Measurements from ENCODE around the gene NFIB.

NFIB gene

DNA sequence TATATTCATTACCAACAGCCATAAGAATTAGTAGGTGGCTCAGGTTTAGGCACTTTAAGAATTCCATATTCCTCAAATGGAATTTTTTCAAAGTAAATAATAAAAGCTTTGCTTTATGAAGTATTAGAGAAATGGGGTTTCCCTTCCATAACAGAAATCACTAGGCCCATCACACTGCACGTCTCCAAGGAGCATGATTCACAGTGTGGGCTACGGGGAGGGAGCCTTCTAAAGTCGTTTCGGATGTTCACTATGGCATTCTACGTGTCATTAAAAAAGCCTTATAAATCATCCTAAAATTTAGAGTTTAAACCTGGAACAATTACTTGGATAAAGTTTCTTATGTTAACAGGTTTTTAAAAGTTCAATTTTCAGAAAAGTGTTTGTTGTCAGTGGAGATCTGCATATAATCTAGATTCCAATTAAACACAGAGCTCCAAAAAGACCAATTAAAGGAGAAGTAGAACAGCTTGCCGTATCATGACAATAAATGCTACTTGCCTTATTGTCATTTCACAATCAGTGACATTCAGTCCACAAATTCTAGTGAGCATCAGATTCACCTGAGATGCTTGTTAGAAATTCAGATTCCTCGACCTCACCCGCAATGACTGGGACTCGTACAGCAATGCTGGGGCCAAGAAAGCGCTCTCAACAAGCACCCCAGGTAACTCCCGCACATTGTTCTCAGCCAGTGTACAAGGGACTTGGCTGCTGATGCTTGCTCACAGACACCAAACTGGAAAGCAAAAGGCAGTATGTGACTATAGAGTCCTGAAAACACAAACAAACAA is 115.7 kb downstream of the NFIB start:
- H3K27ac ChIP-seq = peak overlapping the region; percentile 51
- TF ChIP-seq, protein P1, sequence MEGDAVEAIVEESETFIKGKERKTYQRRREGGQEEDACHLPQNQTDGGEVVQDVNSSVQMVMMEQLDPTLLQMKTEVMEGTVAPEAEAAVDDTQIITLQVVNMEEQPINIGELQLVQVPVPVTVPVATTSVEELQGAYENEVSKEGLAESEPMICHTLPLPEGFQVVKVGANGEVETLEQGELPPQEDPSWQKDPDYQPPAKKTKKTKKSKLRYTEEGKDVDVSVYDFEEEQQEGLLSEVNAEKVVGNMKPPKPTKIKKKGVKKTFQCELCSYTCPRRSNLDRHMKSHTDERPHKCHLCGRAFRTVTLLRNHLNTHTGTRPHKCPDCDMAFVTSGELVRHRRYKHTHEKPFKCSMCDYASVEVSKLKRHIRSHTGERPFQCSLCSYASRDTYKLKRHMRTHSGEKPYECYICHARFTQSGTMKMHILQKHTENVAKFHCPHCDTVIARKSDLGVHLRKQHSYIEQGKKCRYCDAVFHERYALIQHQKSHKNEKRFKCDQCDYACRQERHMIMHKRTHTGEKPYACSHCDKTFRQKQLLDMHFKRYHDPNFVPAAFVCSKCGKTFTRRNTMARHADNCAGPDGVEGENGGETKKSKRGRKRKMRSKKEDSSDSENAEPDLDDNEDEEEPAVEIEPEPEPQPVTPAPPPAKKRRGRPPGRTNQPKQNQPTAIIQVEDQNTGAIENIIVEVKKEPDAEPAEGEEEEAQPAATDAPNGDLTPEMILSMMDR (IDR thresholded peaks at IDR 0.05) = no peak
- TF ChIP-seq ZFX (IDR thresholded peaks at IDR 0.05; ENCODE audit: borderline replicate concordance) = no peak

DNA sequence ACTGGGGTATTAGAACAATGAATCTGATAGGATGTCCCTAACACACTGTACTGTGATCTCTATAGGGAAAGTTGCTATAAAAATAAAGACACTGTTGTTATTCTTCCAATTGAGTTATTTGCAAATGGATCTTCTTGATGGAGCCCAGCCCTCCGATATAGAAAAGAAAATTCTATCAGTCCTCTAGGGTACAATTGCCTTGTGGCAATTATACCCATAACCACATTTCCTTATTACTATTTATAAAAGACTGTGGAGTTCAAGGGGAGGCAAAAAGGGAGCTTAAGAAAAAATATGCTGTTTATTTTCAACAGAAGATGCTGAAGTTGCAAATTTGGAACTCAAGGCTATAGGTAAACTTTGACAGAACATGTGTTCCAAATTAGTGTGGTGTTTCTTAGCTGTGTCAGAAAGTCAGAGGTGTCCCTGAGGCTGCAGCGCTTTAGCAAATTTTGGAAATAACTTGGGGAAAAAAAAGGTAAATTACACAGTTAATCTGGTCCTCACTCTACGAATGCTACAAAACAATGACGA is 116.5 kb downstream of the NFIB start:
- TF ChIP-seq, protein P1 (IDR thresholded peaks at IDR 0.05) = no peak
- TF ChIP-seq ZFX (IDR thresholded peaks at IDR 0.05; ENCODE audit: borderline replicate concordance) = no peak
- H3K27ac ChIP-seq = no peak overlapping the region

DNA sequence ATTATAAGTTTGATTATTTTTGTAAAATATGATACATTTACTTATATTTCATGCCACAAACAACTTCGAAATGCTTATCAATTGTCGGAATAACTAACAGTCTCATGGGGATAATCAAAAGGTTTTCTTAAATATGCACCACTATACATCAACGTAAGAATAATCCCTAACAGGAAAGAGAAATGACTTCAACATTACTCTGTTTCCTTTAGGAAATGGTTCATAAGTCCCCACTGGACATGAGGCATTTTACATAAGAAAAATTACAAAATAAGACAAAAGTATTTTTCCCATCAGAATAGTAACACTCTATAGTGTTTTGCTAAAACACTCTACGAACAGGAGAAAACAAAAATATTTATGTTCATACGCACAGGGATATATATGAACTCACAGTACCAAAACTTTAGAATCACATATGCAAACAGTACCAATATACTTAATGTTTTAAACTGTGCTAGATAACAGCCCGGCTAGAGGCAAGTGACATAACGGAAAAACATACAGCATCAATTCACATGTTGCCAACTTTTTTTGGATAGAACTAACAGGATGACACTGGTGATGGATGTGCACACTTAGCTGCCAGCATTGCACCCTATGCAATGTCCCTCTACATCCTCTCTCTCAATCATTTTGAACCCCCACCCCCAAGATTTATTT is 120.5 kb downstream of the NFIB start:
- no peak overlapping the region for H3K27ac ChIP-seq
- TF ChIP-seq, protein P1 (IDR thresholded peaks at IDR 0.05) = no peak
- no peak for TF ChIP-seq ZFX (IDR thresholded peaks at IDR 0.05; ENCODE audit: borderline replicate concordance)

DNA sequence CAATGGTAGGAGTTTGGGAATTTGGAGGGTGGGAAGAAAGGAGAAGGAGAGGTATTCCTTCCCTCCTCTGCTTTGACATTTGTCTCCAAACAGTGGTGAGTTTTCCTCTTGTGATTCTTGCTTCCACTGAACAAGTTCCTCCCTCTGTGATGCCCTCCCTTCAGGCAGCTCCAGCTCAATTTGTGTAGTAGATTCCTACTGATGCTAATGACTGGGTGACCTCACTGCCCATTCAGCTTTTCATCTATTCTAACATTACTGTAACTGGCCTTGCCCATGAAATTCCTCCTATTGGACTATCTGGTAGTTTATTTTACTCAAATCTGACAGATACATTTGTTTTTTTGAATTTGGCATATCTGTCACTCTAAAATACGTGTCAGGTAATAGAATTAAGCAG is 121.4 kb downstream of the NFIB start:
- TF ChIP-seq ZFX (IDR thresholded peaks at IDR 0.05; ENCODE audit: borderline replicate concordance) = no peak
- TF ChIP-seq, protein P1 (IDR thresholded peaks at IDR 0.05) = no peak
- no peak overlapping the region for H3K27ac ChIP-seq

DNA sequence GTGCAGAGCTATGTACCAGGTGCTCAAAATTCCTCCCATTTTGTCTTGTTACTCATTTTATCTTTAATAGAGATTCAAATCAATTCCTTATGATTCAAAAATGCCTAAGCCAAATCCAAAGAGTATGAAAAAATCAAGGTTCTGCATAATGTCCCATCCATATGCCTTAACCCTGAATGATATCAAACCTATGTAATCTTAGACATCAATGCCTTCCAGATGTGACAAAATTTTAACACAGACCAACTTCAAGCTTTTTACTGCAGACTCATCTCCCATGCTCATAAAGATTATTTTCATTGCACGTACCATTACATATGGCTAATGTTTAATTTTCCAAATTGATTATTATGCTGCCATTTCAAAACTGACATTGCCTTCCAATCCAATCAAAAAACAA is 122.4 kb downstream of the NFIB start:
- TF ChIP-seq, protein P1 (IDR thresholded peaks at IDR 0.05) = no peak
- TF ChIP-seq ZFX (IDR thresholded peaks at IDR 0.05; ENCODE audit: borderline replicate concordance) = no peak
- H3K27ac ChIP-seq = no peak overlapping the region

DNA sequence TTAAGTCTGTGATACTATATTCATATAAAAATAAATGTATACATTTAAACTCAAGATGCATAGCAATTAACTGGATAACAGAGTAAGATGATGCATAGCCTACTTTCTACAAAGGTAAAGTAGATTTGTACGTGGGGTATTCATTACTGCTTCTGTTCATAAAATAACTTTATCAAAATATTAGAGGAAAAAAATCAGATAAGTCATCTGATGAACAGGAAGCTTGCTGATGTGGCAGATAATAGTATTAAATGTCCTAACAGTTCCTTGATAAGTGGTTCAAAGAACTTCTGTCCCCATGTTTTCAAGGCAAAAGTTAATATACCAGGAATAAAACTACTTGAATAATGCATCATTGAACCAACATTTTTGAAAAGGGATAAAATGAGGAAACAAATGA is 123.7 kb downstream of the NFIB start:
- TF ChIP-seq, protein P1 (IDR thresholded peaks at IDR 0.05) = no peak
- TF ChIP-seq ZFX (IDR thresholded peaks at IDR 0.05; ENCODE audit: borderline replicate concordance) = no peak
- H3K27ac ChIP-seq = no peak overlapping the region

DNA sequence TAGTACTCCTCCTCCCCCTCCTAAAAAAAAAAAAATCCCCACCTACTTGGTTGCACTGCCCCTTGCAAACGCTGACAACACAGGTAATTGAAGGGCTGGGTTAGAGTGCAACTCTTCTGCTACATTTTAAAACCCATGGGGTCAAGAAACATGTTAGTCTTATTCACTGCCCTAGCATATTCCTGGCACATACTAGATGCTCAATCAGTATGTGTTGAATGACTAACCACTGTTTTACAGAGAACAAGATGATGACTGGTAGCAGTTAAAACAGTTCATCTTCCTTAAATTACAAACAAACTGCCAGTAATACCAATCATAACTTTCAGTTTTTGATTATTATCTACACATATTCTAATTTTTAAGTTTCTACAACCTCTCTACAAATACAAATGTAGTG is 124.4 kb downstream of the NFIB start:
- TF ChIP-seq ZFX (IDR thresholded peaks at IDR 0.05; ENCODE audit: borderline replicate concordance) = no peak
- TF ChIP-seq, protein P1 (IDR thresholded peaks at IDR 0.05) = no peak
- no peak overlapping the region for H3K27ac ChIP-seq

All from 22Rv1 (cell line).